Vagina (tissue), 2 donors: Measurements from ENCODE around the gene ERICH3. TPM values are rescaled to one million over a fixed set of nuclear protein-coding genes. Genes with fewer than 3 reads are reported as not detected.

Experiments
- DNase-seq, 2 donors: peaks; one replicate each; pipeline ENCODE4 v3.0.0-alpha.2; 2017; ENCODE audit errors: extremely low spot score in 2 of 2
- H3K27ac ChIP-seq: fragments of 200-600 bp; sonication (generic); one replicate; pipeline ENCODE4 v1.5.1; 2019
- H3K27me3 ChIP-seq: fragments of 200-600 bp; sonication (generic); one replicate; pipeline ENCODE4 v1.5.1; 2019
- H3K36me3 ChIP-seq, 2 donors: fragments of 200-600 bp; sonication (generic); one replicate each; pipeline ENCODE4 v1.5.1; 2017 to 2019
- H3K4me1 ChIP-seq: fragments of 200-600 bp; sonication (generic); one replicate; pipeline ENCODE4 v1.5.1; 2019
- H3K4me3 ChIP-seq, 2 donors: fragments of 200-600 bp; sonication (generic); 1 replicate in 1 of 2; 2 replicates in 1 of 2; pipeline ENCODE4 v1.5.1; 2016 to 2019
- H3K9me3 ChIP-seq: fragments of 200-600 bp; sonication (generic); one replicate; pipeline ENCODE4 v1.5.1; 2019
- POLR2A ChIP-seq, 2 donors: fragments of 450-650 bp; IDR thresholded peaks; one replicate each; pipeline ENCODE4 v1.6.1; 2017; ENCODE audit warnings: antibody characterized with exemption in 2 of 2, mild to moderate bottlenecking in 2 of 2, moderate library complexity in 2 of 2
- POLR2AphosphoS5 ChIP-seq, 2 donors: sonication (generic); formaldehyde crosslinking; IDR thresholded peaks; one replicate each; pipeline ENCODE4 v1.9.0; 2017; ENCODE audit warnings: antibody characterized with exemption in 2 of 2, mild to moderate bottlenecking in 2 of 2, low read depth in 1 of 2; ENCODE audit not compliant: insufficient read depth in 1 of 2
- intact Hi-C: fragments of 100-400 bp; cut with DNase I; formaldehyde crosslinking; loops from one replicate; pipeline ENCODE4 v1.15.1; 2023
- total RNA-seq: library from RNA; depleted of rRNA; stranded (reverse); fragments of >200 nt; gene quantifications from one replicate; pipeline ENCODE4 v1.2.3, GENCODE V29; 2016
- TF ChIP-seq, protein P1 (sequence below), 3 experiments: fragments of 450-650 bp in 2 of 3; fragments of 200-600 bp in 1 of 3; sonication (generic) in 1 of 3; IDR thresholded peaks; one replicate each; pipeline ENCODE4 v1.5.1; 2017 to 2019; ENCODE audit warnings: antibody characterized with exemption in 3 of 3, mild to moderate bottlenecking in 2 of 3, moderate library complexity in 2 of 3

Gene ERICH3
- total RNA-seq, 1 donor from 2014 or later, result 0.49 TPM

DNA sequence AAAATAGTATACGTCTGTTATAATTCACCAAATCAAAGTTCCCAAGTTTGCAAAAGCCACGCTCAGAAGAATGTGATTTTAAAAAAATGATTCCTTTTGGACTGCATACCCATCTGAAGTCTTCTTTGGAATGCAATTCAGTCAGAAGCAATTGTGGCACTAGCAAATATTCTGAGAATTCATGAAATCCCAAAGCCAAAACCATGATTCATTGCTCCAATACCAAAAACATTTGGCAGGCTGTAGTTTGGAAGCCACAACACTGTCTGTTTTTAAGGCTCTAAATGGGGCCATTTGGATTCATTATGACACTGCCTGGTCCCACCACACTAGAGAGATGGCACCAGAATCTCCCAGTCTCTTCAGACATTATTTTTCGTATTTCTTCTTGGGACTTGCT is 139.4 kb downstream of the ERICH3 start:
- H3K27ac ChIP-seq, result no peak overlapping the region
- no peak for TF ChIP-seq POLR2A (IDR thresholded peaks at IDR 0.05)
- no peak for TF ChIP-seq POLR2AphosphoS5 (IDR thresholded peaks at IDR 0.05; ENCODE audit: insufficient read depth in 1 of 2, low read depth in 1 of 2)
- TF ChIP-seq, protein P1, sequence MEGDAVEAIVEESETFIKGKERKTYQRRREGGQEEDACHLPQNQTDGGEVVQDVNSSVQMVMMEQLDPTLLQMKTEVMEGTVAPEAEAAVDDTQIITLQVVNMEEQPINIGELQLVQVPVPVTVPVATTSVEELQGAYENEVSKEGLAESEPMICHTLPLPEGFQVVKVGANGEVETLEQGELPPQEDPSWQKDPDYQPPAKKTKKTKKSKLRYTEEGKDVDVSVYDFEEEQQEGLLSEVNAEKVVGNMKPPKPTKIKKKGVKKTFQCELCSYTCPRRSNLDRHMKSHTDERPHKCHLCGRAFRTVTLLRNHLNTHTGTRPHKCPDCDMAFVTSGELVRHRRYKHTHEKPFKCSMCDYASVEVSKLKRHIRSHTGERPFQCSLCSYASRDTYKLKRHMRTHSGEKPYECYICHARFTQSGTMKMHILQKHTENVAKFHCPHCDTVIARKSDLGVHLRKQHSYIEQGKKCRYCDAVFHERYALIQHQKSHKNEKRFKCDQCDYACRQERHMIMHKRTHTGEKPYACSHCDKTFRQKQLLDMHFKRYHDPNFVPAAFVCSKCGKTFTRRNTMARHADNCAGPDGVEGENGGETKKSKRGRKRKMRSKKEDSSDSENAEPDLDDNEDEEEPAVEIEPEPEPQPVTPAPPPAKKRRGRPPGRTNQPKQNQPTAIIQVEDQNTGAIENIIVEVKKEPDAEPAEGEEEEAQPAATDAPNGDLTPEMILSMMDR (IDR thresholded peaks at IDR 0.05), result no peak
- no peaks in the 10 kb centered on the region for H3K9me3 ChIP-seq
- DNase-seq, result no peak
- H3K36me3 ChIP-seq, result no peaks in the 10 kb centered on the region
- H3K27me3 ChIP-seq, result no peaks in the 10 kb centered on the region
- H3K4me1 ChIP-seq, result no peaks in the 10 kb centered on the region
- H3K4me3 ChIP-seq, result no peak overlapping the region
- intact Hi-C loops, result no loop called here

DNA sequence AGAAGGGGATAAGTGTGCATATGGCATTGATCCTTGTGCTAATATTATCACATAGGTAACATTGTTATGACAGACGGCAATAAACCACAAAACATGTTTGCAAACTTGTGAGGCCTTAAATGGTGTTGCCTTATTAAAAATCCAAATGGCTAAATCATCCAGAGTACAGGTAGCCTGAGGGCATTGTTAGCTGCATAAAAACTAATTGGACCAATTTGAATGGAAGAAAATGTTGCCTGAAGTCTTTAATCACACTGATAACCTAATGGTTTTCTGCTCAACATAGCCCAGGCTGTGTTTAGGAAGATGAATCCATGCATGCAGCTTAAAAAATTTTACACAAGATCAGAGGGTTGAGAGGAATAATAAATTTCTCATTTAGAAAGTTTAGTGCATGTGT is 141.8 kb downstream of the ERICH3 start:
- no peaks in the 10 kb centered on the region for H3K9me3 ChIP-seq
- no peak for DNase-seq
- TF ChIP-seq POLR2AphosphoS5 (IDR thresholded peaks at IDR 0.05; ENCODE audit: insufficient read depth in 1 of 2, low read depth in 1 of 2) (no peak), POLR2A (IDR thresholded peaks at IDR 0.05) (no peak)
- TF ChIP-seq, protein P1 (IDR thresholded peaks at IDR 0.05), result no peak
- H3K27ac ChIP-seq, result no peak overlapping the region
- H3K36me3 ChIP-seq, result no peaks in the 10 kb centered on the region
- H3K4me1 ChIP-seq, result no peaks in the 10 kb centered on the region
- no peaks in the 10 kb centered on the region for H3K27me3 ChIP-seq
- intact Hi-C loops, result no loop called here
- H3K4me3 ChIP-seq, result no peak overlapping the region

DNA sequence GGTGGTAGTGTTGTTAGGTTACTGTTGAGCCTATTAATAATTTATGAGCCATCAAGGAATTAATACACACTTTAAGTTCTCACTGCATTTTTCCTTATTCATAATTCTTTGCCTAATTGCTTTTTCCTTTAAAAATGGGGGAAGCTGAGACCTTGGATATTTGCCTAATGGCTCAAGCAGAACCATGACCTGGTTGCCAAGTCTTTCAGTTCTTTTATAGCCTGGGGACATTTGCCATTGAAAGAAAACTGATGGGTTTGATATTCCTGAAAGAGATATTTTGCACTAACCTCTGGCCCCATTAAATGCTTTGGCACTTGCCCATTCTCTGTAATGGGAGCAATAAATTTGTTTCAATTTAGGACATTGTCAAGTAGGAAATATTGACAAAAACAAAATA is 142.7 kb downstream of the ERICH3 start:
- TF ChIP-seq, protein P1 (IDR thresholded peaks at IDR 0.05), result no peak
- TF ChIP-seq POLR2AphosphoS5 (IDR thresholded peaks at IDR 0.05; ENCODE audit: insufficient read depth in 1 of 2, low read depth in 1 of 2) (no peak), POLR2A (IDR thresholded peaks at IDR 0.05) (no peak)
- intact Hi-C loops, result no loop called here
- DNase-seq, result no peak
- Histone ChIP-seq H3K4me3 (no peak overlapping the region), H3K9me3 (no peaks in the 10 kb centered on the region), H3K36me3 (no peaks in the 10 kb centered on the region), H3K27me3 (no peaks in the 10 kb centered on the region), H3K4me1 (no peaks in the 10 kb centered on the region), H3K27ac (no peak overlapping the region)

DNA sequence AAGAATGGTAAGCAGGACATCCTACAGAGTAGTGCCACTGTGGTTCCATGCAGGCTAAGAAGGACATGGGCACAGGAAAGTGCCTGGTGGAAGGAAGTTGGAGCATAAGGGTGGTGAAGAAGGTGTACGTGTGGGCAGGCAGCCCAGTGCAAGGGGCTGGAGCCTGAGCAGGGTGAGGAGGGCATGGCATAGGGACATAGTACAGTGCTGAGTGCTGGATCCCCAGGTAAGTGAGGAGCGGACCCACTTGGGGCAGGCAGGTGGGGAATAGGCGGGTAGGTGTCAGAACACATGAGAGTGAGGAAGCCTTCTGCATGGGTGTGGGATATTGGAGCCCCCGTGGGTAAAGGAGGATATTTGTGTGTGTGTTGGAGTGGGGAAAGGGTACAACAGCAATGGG is 145.5 kb downstream of the ERICH3 start:
- Histone ChIP-seq H3K9me3 (no peaks in the 10 kb centered on the region), H3K27ac (no peak overlapping the region), H3K4me1 (no peaks in the 10 kb centered on the region), H3K36me3 (no peaks in the 10 kb centered on the region), H3K27me3 (no peaks in the 10 kb centered on the region), H3K4me3 (no peak overlapping the region)
- TF ChIP-seq POLR2A (IDR thresholded peaks at IDR 0.05) (no peak), POLR2AphosphoS5 (IDR thresholded peaks at IDR 0.05; ENCODE audit: insufficient read depth in 1 of 2, low read depth in 1 of 2) (no peak)
- TF ChIP-seq, protein P1 (IDR thresholded peaks at IDR 0.05), result no peak
- intact Hi-C loops, result no loop called here
- DNase-seq, result no peak

DNA sequence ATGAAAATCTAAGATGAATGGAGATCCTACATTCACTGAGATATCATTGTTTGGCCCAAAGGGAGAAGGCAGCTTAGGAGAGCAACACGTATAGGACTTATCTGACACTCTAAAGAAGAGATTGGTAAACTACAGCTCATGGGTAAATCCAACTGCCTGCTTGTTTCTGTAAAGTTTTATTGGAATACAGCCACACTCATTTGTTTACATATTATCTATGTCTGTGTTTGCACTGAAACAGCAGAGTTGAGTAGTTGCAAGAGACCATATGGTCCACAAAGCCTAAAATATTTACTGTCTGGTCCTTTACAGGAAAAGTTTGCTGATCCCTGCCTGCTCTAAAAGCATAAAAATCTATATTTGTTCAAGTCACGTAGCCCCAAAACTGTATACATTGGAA is 146.9 kb downstream of the ERICH3 start:
- H3K36me3 ChIP-seq, result no peaks in the 10 kb centered on the region
- no peaks in the 10 kb centered on the region for H3K27me3 ChIP-seq
- H3K4me3 ChIP-seq, result no peak overlapping the region
- intact Hi-C loops, result no loop called here
- no peak for DNase-seq
- H3K4me1 ChIP-seq, result no peaks in the 10 kb centered on the region
- no peak overlapping the region for H3K27ac ChIP-seq
- no peaks in the 10 kb centered on the region for H3K9me3 ChIP-seq
- TF ChIP-seq POLR2A (IDR thresholded peaks at IDR 0.05) (no peak), POLR2AphosphoS5 (IDR thresholded peaks at IDR 0.05; ENCODE audit: insufficient read depth in 1 of 2, low read depth in 1 of 2) (no peak)
- TF ChIP-seq, protein P1 (IDR thresholded peaks at IDR 0.05), result no peak
